Gastrocnemius medialis (tissue), 4 donors: ENCODE measurements around the gene PLCB1.

ENCODE experiments used
- CTCF ChIP-seq, 5 experiments: fragments of 450-650 bp in 3 of 5; fragments of 200-600 bp in 2 of 5; sonication (generic) in 2 of 5; IDR thresholded peaks in 4 of 5; conservative IDR thresholded peaks in 1 of 5; 1 replicate in 4 of 5; 2 replicates in 1 of 5; pipeline ENCODE4 v1.5.1; 2016 to 2019; ENCODE audit warnings: antibody characterized with exemption in 5 of 5, mild to moderate bottlenecking in 3 of 5, moderate library complexity in 3 of 5
- POLR2A ChIP-seq, 2 donors: fragments of 450-650 bp; IDR thresholded peaks; one replicate each; pipeline ENCODE4 v1.6.1; 2017; ENCODE audit warnings: antibody characterized with exemption in 2 of 2, mild to moderate bottlenecking in 2 of 2, moderate library complexity in 2 of 2

GRCh38 chr20:8815208-8815607 lies 683.1 kb downstream of the PLCB1 start:
- no peak for TF ChIP-seq CTCF (IDR thresholded peaks at IDR 0.05 in 4 of 5, conservative IDR thresholded peaks at IDR 0.05 in 1 of 5)
- TF ChIP-seq POLR2A (IDR thresholded peaks at IDR 0.05) = no peak
